Bronchial epithelial cell (primary cell): ENCODE results near the gene PRKACA. TPM values are rescaled to one million over a fixed set of nuclear protein-coding genes. Genes with fewer than 3 reads are reported as not detected.

Experiments
- DNase-seq: peaks from one replicate; pipeline ENCODE4 v3.0.0-alpha.2; 2010; ENCODE audit warnings: low read depth
- FAIRE-seq: peaks from 2 replicates; lab custom pipeline; 2011; peaks lifted over from hg19 to GRCh38; lab: Jason Lieb, UNC
- H3K27me3 ChIP-seq: 2 replicates; pipeline ENCODE4 v1.5.1; 2011; ENCODE audit warnings: low read length; ENCODE audit not compliant: control insufficient read depth, insufficient read depth
- H3K36me3 ChIP-seq: 2 replicates; pipeline ENCODE4 v1.5.1; 2011; ENCODE audit warnings: low read length; ENCODE audit not compliant: control insufficient read depth, insufficient read depth
- H3K4me3 ChIP-seq: 2 replicates; pipeline ENCODE4 v1.5.1; 2011; ENCODE audit warnings: mild to moderate bottlenecking, low read depth, low read length, control low read depth
- total RNA-seq: library from RNA; depleted of rRNA; stranded (reverse); fragments of >200 nt; gene quantifications from 2 replicates; pipeline ENCODE4 v1.2.1, GENCODE V29; 2014
- TF ChIP-seq, protein P1 (sequence below): IDR thresholded peaks from 2 replicates; pipeline ENCODE4 v1.5.1; 2011; ENCODE audit warnings: mild to moderate bottlenecking, moderate library complexity, low read length, control low read depth, inconsistent platforms; ENCODE audit not compliant: insufficient read depth, severe bottlenecking

PRKACA gene
- total RNA-seq, 1 donor from 2014 or later, result 13.7 TPM

DNA sequence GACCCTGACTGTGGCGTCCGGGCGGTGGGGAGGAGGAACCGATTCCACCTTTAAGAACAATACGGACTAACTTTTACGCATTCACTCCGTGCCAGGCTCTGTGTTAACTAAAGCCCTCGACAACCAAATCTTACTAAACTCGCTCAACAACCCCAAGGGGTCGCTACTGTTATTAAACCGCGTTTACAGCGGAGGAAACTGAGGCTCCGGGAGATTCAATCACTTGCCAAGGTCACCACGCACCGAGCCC lies 28.2 kb downstream of the PRKACA start:
- H3K4me3 ChIP-seq, result peak overlapping the region; percentile 54
- no peaks in the 10 kb centered on the region for H3K27me3 ChIP-seq
- DNase-seq (no peak), FAIRE-seq (no peak)
- peaks cover 8% of the 10 kb centered on the region for H3K36me3 ChIP-seq
- TF ChIP-seq, protein P1, sequence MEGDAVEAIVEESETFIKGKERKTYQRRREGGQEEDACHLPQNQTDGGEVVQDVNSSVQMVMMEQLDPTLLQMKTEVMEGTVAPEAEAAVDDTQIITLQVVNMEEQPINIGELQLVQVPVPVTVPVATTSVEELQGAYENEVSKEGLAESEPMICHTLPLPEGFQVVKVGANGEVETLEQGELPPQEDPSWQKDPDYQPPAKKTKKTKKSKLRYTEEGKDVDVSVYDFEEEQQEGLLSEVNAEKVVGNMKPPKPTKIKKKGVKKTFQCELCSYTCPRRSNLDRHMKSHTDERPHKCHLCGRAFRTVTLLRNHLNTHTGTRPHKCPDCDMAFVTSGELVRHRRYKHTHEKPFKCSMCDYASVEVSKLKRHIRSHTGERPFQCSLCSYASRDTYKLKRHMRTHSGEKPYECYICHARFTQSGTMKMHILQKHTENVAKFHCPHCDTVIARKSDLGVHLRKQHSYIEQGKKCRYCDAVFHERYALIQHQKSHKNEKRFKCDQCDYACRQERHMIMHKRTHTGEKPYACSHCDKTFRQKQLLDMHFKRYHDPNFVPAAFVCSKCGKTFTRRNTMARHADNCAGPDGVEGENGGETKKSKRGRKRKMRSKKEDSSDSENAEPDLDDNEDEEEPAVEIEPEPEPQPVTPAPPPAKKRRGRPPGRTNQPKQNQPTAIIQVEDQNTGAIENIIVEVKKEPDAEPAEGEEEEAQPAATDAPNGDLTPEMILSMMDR, result no peak

DNA sequence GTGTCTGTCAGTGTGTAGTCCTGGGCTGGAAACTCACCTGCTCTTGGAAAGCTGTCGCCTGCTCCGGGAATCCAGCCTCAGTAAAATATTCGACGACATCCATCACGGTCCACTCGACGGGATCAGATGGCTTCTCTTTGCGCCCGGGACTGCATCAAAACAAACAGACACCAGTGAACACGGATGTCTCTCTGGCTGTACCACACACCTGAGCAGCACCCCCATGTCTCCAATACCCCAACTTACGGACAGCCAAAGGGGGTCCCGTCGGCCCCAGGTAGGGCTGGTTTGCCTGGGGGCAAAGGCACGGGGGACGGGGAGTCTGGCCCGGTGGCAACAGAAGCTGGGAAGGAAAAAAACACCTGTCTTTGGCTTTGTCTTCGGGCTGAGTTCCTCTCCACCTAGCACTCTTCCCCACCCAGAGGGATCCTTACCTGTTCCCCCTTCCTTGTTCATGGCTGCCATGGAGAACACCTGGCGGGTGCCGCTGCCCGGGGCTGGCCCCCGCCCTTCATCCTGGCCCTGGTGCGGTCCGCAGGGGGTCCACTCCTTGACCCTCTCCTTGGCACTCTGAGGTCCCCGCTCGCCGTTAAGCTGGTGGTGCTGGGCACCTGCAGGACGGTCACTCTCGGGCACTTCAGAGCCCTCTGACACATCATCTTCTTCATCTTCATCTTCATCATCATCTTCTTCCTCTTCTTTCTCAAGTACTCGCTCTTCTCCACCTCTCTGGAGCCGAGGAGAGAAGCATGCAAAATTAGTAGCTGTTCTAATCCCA lies 28.7 kb downstream of the PRKACA start:
- TF ChIP-seq, protein P1, result no peak
- no peak for DNase-seq

DNA sequence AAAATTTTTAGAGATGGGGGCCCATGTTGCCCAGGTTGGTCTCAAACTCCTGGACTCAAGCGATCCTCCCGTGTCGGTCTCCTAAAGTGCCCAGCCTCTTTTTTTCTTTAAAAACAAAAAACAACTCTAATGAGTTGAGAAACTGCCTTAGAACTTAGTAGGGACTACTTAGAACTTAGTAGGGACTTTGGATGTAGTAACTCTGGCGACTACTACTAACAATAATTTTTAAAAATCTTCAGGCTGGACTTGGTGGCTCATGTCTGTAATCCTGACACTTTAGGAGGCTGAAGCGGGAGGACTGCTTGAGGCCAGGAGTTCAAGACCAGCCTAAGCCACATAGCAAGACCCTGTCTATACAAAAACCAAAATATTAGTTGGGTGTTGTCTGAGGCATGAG lies 31.5 kb downstream of the PRKACA start:
- no peak for FAIRE-seq
- TF ChIP-seq, protein P1, result no peak

More for the DNA sequence above, 28.7 kb downstream of the PRKACA start:
- no peaks in the 10 kb centered on the region for H3K27me3 ChIP-seq
- H3K36me3 ChIP-seq, result peaks cover 8% of the 10 kb centered on the region
- H3K4me3 ChIP-seq, result peak overlapping the region; percentile 54
- no peak for FAIRE-seq

DNA sequence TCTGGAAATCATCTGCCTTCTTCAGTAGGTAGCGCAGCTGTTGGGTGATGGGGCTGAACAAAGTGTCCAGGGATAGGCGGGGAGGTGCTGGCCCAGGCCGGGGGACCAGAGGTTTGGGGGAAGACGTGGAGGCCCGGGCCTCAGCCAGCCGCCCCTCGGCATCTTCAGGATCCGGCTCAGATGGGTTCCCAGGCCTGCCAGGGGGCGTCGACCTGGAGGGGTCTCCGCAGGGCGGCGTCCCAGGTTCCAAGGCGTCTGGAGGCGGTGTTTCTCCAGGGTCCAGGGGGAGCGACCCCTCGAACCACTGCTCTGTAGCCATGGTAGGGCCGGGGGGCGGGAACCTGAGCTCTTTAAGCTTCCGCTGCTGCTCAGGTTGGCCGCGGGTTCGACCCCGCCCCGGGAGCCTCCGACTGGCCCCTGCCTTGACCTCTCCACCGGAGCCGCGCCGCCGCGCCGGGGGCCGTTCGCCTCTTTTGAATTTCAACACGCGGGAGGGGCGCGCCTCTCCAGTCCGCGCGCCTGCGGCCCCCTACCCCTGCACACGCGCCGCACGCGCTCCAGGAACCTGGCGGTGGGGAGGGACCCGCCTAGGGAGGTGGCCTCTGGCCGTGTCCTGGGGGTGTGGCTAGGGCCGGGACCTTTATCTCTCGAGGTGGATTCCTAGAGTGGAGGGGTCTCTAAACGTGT lies 32.1 kb downstream of the PRKACA start, which contains the start of gene C19orf67:
C19orf67 (minus strand) TSS at position 475 of the 687 bp plus-strand sequence; CDS start at position 319, 156 bp downstream.
- DNase-seq, result no peak
- Histone ChIP-seq H3K27me3 (no peaks in the 10 kb centered on the region), H3K36me3 (peaks cover 8% of the 10 kb centered on the region), H3K4me3 (no peak within 1 kb of the TSS)
- FAIRE-seq, result no peak
- TF ChIP-seq, protein P1, result no peak

More for the DNA sequence above, 31.5 kb downstream of the PRKACA start:
- Histone ChIP-seq H3K4me3 (no peak overlapping the region), H3K27me3 (no peaks in the 10 kb centered on the region), H3K36me3 (peaks cover 8% of the 10 kb centered on the region)
- DNase-seq, result no peak

DNA sequence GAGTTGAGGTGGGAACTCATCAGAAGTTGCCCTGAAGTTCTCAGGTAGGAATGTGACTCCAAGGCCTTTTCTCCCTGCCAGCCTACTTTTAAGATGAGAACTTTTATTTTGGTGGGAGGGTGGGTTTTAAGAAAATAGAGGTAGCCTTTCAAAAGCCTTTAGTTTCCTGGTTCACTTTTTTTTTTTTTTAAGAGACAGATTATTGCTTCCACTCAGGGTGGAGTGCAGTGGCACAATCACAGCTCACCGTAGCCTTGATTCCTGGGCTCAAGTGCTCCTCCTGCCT lies 34.9 kb downstream of the PRKACA start:
- TF ChIP-seq, protein P1, result no peak
- FAIRE-seq, result no peak
- DNase-seq, result no peak
- H3K36me3 ChIP-seq, result peaks cover 2% of the 10 kb centered on the region
- no peak overlapping the region for H3K4me3 ChIP-seq
- no peaks in the 10 kb centered on the region for H3K27me3 ChIP-seq
